GM12878 (cell line): ENCODE measurements around the gene PPARA.

Source experiments
- CBFB ChIP-seq: IDR thresholded peaks from 2 replicates; pipeline ENCODE4 v1.6.1; 2016; ENCODE audit warnings: antibody characterized with exemption, low read depth
- EZH2 ChIP-seq: IDR thresholded peaks from 2 replicates; pipeline ENCODE4 v1.6.1; 2012; ENCODE audit warnings: low read depth, mild to moderate bottlenecking, control low read depth, inconsistent platforms, low read length, borderline replicate concordance; ENCODE audit not compliant: control insufficient read depth
- GATAD2B ChIP-seq: fragments of 450-650 bp; conservative IDR thresholded peaks from 2 replicates; pipeline ENCODE4 v1.6.1; 2017; ENCODE audit warnings: low read depth, mild to moderate bottlenecking, moderate library complexity
- JUND ChIP-seq: IDR thresholded peaks from 2 replicates; pipeline ENCODE4 v1.6.1; 2012; ENCODE audit warnings: low read depth, mild to moderate bottlenecking, low read length, improper control_type of control experiment, moderate library complexity
- TF ChIP-seq, protein P1 (sequence below): IDR thresholded peaks from 2 replicates; pipeline ENCODE4 v1.6.1; 2011; ENCODE audit warnings: low read depth, low read length, improper control_type of control experiment, borderline replicate concordance

DNA sequence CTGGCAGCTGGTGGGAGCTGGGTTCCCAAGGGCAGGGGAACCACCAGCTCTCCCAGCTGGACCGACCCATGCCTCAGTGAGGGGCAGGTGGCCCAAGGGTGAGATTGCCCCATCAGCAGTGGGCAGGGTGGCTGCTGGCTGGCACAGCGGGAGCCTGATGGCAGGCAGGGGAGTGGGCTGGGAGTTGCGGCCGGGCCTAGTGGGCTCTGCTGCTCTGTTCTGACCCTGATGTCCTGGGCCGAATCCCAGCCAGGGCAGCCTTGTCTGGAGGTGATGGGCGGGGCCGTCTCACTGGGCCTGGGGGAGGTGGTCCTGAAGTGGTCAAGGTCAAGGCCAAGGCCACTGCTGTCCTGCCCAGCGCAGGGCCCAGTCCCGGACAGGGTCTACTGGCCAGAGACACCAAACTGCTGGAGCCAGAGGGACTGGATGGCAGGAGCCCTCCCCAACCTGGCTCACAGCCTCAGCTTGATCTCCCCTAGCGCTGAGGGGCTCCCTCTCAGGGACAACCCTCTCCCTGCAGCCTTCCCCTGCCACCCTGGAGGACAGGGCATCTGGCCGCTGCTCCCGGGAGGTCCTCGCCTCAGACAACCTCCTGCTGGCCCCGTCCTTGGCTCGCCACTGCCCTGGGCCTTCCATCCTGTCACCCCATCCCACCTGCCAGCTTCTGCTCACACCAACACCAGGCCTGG, 26.5 kb upstream of the PPARA start:
- no peak for TF ChIP-seq EZH2
- no peak for TF ChIP-seq JUND
- TF ChIP-seq CBFB, result no peak
- no peak for TF ChIP-seq GATAD2B
- TF ChIP-seq, protein P1, sequence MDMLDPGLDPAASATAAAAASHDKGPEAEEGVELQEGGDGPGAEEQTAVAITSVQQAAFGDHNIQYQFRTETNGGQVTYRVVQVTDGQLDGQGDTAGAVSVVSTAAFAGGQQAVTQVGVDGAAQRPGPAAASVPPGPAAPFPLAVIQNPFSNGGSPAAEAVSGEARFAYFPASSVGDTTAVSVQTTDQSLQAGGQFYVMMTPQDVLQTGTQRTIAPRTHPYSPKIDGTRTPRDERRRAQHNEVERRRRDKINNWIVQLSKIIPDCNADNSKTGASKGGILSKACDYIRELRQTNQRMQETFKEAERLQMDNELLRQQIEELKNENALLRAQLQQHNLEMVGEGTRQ, result no peak
